GM19468 (cell line): ENCODE results near the gene CSH2.
A peak's percentile ranks its signal among the peaks of the same experiment; 100 is the strongest.
"Not testable (repeated sequence)": the region's sequence is repeated elsewhere in the genome, so short reads cannot be mapped to it uniquely, and the experiment has no call there.

Experiments used
- ATAC-seq: cut with Tn5 transposase; IDR thresholded peaks from one replicate; pipeline ENCODE4 v1.9.1; 2021; ENCODE audit warnings: mild to moderate bottlenecking, moderate library complexity, moderate number of reproducible peaks; ENCODE audit not compliant: unreplicated experiment; ENCODE audit errors: extremely low read depth

The CSH2 gene

DNA sequence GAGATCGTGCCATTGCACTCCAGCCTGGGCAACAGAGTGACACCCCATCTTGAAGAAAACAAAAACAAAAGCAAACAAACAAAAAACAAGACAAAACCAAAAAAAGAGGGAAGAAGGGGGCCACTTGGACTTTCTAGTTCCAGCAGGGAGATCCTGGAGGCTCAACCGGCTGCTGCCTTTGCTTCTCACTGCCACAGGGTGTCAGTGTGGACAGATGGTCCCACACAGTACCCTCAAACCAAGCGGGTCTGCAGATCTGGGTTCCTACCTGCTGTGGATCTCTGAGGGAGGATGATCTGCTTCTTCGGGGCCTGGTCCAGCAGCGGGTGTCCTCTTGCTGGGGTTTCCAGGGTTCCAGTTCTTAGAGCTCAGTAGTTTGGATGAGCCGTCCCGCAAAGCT lies 6.9 kb downstream of the CSH2 start:
- ATAC-seq, result not testable (repeated sequence)

DNA sequence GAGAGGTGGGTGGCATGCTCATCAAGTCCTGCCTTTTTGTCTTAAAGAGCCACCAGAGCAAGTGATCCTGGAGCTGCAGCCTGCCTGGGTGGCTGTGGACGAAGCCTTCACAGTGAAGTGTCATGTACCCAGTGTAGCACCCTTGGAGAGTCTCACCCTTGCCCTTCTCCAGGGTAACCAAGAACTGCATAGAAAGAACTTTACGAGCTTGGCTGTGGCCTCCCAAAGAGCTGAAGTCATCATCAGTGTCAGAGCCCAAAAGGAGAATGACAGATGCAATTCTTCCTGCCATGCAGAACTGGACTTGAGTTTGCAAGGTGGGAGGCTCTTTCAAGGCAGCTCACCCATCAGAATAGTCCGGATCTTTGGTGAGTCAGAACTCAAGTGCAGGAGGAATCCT lies 14.2 kb downstream of the CSH2 start:
- no peak for ATAC-seq

DNA sequence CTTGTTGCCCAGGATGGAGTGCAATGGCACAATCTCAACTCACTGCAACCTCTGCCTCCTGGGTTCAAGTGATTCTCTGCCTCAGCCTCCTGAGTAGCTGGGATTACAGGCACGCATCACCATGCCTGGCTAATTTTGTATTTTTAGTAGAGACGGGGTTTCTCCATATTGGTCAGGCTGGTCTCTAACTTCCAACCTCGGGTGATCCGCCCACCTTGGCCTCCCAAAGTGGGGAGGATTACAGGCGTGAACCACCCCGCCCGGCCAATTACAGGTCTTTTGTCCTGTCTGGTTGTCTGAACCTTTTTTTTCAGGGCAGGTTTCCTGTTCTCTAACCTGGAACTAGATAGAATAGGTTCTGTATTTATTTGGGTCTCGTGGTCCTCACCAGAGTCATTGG lies 17.1 kb downstream of the CSH2 start:
- not testable (repeated sequence) for ATAC-seq

DNA sequence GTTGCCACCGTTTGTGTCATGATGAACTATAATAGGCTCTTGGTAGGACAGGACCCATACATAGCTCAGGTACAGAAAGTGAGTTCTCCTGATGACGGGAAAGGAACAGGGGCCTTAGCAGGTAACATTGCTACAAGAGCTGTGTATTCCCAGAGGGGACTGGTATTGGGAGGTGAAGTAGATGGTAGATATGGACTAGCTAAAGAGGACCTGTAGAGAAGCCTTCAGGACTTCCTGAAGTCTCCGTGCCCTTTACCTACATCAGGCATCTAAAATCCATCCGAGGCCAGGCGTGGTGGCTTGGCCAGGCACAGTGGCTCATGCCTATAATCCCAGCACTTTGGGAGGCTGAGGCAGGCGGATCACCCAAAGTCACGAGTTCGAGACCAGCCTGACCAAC lies 18.3 kb downstream of the CSH2 start:
- ATAC-seq, result no peak

DNA sequence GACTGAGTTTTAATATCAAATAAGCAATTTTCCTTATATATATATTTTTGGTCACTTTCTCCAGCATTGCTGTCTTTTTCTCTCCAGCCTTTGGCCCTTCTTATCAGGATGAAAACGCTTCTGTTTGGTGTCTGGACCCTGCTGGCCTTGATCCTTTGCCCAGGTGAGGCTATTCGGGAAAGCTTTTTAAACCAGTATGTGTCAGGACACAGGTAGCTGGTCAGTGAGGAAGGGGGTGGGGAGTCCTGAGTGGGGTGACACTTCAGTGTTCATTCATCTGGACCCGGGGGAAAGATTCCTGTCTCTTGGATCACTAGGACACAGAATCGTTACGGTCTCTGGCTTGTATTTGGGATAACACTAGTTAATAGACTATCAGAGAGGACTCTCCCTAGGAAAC lies 18.8 kb downstream of the CSH2 start:
- no peak for ATAC-seq

DNA sequence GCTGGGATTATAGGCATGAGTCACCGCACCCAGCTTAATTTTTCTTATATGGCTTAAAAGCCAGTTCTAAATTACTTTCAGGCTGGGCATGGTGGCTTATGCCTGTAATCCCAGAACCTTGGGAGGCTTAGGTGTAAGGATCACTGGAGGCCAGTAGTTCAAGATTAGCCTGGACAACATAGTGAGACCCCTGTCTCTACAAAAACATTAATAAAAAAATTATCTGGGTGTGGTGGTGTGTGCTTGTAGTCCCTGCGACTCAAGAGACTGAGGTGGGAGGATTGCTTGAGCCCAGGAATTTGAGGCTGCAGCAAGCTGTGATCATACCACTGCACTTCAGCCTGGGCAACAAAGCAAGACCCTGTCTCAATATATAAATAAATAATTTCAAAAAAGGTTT lies 20.2 kb downstream of the CSH2 start:
- ATAC-seq, result no peak

DNA sequence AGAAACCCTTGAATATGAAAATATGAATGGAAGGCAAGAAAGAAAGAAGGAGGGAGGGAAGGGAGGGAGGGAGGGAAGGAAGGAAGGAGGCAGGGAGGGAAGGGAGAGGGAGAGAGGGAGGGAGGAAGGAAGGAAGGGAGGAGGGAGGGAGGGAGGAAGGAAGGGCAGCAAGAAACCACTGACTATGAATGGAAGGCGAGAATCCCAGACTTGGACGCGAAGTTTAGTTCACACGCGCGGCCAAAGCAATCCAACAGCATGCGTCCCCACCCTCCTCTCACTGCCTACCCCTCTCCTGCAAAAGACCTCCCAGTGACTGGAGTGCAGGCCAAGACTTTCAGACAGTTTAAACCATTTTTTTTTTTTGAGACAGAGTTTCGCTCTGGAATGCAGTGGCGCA lies 23.1 kb downstream of the CSH2 start:
- ATAC-seq, result no peak

DNA sequence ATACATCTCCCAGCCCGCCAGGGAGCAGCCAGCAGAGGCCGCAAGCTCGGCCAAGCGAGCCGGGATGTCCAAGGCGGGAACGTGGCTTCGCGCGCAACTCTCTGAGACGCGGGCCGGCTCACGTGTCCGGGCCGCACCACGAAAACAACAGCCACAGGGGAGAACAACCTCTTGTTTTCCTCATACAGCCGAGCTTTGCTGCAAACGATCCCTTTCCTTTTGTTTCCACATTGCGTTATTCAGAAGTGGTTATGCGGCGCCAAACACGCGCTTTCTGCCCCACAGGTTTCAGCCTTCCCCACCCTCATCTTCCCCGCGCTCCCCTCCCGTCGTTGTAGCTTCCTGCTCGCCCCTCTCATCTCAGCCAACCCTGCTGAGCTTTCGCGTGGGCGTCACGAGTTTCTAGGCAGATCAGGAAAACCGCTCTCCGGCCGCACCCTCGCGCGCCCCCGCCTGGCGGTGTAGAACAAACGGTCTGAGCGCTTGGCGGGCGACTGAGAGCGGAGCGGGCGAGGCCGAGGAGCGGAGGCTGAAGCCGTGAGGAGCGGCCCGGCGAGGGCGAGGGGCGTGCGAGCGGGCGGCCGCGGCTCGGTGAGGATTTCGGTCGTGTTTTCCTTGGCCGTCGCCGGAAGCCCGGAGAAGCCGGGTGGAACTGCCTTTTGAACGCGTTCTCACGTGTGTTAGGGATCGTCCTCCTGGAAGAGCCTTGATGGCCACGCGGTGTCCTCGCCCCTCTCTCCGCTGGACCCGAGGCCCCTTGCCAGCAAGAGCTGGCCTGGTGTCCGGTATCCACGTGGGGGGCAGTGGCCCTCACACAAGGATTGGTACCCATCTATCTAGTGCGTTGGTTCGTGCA lies 24.4 kb downstream of the CSH2 start:
- no peak for ATAC-seq

DNA sequence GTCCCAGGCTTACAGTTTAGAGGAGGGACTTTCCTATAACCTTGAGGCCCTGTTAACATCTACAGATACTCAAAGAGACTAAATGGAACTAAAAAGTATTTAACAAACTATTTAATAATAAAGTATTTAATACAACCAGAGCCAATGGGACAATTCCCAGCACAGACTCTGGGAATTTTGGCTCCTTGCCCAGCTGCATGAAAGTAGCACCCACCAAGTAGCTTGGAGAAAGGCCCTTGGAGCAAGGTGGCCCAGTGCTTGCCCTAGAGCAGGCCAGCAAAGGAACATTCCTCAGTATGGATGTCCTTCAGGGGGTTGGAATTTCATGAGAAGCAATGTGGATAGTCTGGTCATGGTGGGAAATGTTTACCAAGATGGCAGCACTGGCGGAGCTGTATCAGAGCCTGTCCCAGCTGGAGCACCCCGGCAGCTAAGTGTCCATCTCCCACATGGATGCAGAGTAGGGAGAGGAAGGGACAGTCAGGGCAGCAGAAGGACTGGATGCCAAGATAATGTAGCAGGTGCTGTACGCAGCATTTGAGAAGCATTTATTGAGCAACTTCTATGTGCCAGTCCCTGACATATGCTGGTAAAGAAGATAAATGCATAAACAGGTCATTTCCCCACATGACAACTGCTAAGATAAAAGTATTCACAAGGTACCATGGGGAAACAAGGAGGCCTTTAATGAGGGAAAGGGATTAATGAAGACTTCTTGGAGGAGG lies 25.8 kb downstream of the CSH2 start:
- ATAC-seq, result no peak

DNA sequence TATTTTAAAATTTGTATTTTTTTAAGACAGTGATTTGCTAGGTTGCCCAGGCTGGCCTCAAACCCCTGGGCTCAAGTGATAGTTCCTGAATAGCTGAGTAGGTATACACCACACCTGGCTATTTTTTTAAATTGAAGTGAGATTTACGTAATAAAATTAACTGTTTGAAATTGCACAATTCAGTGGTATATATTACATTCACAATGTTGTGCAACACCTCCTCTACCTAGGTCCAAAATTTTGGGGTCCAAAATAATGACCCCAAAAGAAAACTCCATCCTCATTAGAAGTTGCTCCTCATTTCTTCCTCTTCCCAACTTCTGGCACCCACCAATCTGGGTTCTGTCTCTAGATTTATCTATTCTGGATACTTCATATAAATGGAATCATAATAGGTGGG lies 28.0 kb downstream of the CSH2 start:
- ATAC-seq, result no peak

DNA sequence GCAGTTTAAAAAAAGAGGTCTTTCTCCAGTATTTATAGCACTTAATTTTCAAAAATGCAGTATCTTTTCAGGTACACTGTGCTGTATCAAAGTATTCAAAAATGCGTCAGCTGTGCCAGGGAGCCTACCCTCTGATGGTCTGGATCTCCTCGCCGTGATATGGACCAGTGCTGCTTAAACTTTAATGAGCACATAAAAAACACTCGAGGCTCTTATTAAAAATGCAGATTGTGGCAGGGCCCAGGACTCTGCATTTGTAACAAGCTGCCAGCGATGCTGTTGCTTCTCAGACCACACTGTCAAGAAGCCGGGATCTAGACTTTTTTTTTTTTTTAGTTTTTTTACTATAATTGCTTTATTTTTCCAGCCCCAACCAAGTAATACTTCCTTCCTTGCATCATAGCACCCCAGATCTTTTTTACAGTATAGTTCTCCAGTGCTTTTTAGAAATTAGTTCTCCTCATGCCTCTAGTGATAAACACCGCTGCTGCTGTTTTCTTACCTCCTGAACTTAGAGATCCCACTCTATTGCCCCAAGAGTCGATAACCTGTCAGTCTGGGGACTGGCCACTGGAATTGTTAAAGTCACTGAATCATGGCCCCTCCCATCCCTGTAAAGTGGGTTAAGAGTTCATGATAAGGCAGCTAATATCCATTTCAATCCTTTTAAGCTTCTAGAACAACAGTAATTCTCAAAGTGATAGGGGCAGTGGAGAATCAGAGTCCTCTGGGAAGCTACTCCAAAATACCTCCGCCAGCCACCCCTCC lies 29.4 kb downstream of the CSH2 start:
- no peak for ATAC-seq

DNA sequence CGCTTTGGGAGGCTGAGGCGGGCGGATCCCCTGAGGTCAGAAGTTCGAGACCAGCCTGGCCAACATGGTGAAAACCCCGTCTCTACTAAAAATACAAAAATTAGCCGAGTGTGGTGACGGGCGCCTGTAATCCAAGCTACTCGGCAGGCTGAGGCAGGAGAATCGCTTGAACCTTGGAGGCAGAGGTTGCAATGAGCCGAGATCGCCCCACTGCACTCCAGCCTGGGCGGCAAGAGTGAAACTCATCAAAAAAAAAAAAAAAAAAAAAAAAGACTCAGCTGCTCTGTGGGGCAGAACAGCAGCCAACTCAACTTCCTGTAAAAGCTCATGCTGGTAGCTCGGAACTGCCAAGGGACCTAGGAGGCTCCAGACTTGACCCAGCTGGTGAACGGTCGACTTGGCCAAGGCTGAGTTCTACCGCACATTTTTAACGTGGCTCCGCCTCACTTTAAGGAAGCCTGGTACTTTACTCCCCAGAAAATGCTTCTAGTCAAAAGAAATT lies 30.0 kb downstream of the CSH2 start:
- not testable (repeated sequence) for ATAC-seq

DNA sequence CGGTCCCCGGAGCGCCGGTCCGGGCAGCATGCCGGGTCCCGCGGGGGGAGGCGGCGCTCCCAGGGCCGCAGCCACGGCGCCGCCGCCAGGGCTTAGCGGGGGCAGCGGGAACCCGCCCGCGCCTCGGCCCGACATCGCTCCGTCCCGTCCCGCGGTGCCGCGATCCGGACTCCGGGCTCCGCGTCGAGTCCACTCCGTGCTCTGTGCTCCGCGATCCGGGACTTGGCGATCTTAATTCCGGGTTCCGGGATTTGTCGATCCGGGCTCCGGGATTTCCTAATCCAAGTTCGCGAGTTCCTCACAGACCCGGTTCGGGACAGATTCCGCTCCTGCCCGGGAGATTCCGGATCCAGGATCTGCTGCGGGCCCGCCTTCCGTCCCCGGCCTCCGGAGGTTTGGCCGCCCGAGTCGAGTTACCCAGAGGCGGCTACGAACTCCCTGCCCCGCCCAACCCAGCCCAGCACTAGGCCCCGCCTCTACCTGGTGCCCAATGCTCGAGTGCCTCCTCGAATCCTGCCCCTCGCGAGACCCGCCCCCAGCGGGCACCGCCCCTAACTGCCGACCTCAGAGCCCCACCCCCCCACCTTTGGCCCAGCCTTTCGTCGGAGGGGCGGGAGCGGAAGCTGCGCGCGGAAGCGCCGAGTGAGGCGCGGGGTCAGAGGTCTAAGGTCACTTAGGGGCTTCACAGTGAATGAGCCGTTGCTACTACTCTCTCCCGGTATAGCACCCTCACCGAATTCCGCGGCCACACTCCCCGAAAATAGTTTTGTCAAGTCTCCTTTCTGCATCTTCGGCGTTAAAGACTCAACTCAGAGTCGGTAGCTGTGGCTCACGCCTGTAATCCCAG lies 30.7 kb downstream of the CSH2 start, which contains the start of gene SMARCD2:
Gene SMARCD2, minus strand, starts transcription at position 146 of the 847 bp plus-strand sequence. Its CDS starts 11 bp downstream, at position 135.
- peak; percentile 65 for ATAC-seq

DNA sequence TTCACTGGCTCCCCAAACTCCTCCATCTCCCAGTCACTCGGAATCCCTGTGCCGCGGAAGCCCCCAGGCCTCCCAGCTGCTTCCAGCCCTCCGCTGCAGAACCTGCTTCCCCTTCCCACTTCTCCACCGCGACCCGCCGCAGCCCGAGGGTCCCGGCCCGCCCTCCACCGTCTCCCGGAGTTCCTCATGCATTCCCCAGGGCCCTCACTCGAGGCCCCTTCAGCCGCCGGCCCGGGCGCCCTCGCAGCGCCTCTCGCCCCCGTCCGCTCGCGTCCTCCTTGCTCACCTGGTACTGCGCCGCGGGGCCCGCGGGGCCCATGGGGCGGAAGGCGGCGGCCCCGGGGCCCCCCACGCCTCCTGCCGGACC lies 31.3 kb downstream of the CSH2 start:
- peak; percentile 4 for ATAC-seq

DNA sequence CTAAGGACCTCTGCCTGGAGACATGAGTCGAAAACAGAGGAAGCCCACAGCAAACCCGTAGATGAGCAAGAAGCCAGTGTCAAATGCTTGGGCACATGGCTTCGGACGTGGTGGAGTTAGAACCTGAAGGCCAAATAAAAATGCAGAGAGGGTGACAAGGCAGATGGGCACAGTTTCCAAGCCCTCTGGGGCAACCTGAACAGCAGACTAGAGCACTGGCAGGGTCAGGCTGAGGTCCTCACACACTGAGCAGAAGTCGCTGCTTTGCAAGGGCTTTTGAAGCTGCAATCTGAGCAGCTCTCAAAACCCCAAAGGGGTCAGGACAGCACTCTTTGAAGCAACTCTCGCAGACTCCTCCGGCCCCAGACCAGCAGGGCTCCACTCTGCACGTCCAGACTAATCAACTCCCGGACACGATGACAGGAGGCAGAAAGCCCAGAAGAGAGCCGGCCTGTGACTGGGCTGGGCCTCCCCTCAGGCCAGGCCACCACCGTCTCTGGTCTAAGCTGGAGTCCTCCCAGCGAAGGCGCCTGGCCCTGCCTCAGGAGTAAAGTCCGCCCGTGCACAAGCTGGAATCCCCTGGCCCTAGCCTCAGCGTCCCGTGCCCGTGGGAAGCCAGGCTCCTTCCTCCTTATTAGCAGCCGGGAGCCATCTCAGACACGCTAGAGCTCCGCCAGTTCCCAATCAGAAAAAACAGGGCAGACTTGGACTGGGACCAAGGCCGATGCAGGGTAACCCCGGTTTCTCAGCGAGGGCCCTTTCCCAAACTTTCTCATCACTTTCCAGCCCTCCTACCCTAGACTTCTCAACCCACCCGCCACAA lies 31.9 kb downstream of the CSH2 start:
- no peak for ATAC-seq

DNA sequence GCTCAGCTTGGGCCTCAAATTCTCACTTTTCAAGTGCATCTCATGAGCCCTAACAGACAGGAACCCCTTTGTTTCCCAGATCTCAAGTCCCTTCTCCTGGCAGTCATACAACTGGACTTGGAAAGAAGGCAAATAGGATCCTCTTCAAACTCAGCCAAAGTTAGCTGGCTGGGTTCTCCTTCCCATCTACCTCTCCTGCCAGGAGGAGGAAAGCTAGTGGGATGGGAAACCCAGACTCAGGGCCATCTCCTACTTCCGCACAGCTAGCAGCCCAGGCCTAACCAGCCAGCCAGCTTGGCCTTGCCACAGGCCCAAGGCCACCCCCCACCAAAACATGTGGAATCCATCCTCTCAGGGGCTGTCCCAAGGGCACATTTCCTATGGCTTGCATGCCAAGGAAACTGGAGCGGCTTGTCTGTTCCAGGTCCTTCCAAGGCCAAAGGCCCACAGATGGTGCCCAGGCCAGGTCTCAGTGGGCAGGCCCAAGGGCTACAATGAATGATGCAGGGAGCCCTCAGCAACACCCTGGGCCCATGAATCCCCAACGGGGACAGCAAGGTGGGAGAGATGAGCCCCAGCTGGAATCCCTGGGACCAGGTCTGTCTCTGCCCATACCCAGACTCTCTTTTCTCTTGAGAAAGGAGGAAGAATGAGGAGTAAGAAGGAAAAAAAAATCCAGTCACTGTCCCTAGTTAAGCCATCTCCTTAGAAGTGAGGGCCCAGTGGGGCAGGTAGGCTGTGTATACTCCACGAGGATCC lies 32.7 kb downstream of the CSH2 start:
- no peak for ATAC-seq

DNA sequence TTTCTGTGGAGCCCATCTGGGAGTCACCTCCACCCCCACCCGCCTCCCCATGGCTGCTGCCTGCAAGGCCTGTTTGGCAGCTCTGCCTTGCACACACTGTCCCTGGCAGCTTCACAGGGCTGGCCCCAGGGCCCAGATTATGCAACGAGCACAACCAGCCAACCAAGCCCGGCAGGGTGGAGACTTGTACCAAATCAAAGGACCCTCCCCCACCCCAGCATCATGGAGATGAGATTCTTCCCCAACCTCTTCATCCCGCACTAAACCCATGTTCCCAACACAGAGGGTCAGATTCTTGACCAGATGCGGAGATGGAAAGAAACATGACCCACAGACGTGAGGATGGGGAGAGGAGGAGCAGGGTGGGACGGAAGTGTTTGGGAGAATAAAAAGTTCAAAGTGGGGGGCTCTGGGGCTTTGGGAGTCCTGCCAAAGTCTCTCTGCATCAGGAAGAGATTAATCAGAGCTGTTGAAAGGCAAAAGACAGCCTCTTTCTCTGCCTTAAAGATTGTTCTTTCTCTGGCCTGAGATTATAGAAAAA lies 34.8 kb downstream of the CSH2 start:
- ATAC-seq, result no peak
